ENCODE data around the gene MAPRE2. TPM values are rescaled to one million over a fixed set of nuclear protein-coding genes. Genes with fewer than 3 reads are reported as not detected.
A peak's percentile ranks its signal among the peaks of the same experiment; 100 is the strongest.

Gene MAPRE2
- total RNA-seq, 6 donors from 2014 or later, result 21.2 to 35.5 (median 27.8) TPM

GRCh38 chr18:35074581-35074980 lies 33.4 kb downstream of the MAPRE2 start:
- no peak for TF ChIP-seq EP300 (IDR thresholded peaks at IDR 0.05)
- no peak for TF ChIP-seq POLR2A (IDR thresholded peaks at IDR 0.05)
- TF ChIP-seq, protein P1, sequence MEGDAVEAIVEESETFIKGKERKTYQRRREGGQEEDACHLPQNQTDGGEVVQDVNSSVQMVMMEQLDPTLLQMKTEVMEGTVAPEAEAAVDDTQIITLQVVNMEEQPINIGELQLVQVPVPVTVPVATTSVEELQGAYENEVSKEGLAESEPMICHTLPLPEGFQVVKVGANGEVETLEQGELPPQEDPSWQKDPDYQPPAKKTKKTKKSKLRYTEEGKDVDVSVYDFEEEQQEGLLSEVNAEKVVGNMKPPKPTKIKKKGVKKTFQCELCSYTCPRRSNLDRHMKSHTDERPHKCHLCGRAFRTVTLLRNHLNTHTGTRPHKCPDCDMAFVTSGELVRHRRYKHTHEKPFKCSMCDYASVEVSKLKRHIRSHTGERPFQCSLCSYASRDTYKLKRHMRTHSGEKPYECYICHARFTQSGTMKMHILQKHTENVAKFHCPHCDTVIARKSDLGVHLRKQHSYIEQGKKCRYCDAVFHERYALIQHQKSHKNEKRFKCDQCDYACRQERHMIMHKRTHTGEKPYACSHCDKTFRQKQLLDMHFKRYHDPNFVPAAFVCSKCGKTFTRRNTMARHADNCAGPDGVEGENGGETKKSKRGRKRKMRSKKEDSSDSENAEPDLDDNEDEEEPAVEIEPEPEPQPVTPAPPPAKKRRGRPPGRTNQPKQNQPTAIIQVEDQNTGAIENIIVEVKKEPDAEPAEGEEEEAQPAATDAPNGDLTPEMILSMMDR (IDR thresholded peaks at IDR 0.05), result no peak
- TF ChIP-seq POLR2AphosphoS5 (IDR thresholded peaks at IDR 0.05), result no peak
- Histone ChIP-seq H3K36me3 (peaks cover 0 to 11% (median 0%) of the 10 kb centered on the region in 4 donors), H3K4me3 (no peak overlapping the region), H3K9me3 (no peaks in the 10 kb centered on the region), H3K27ac (peak overlapping the region in 2 of 4 donors; percentile 54), H3K27me3 (no peaks in the 10 kb centered on the region), H3K4me1 (peaks cover 22 to 56% (median 34%) of the 10 kb centered on the region in 4 donors)
- ATAC-seq (ENCODE audit: low FRiP score in 2 of 2), result peak in 1 of 2 donors; percentile 19
- 81 to 100% methylated on average over 1 of the region's 1 CpG for WGBS, 2 donors
- DNase-seq, result no peak

GRCh38 chr18:35075132-35075531 lies 33.9 kb downstream of the MAPRE2 start:
- WGBS, 2 donors, result 76 to 86% methylated on average over 6 of the region's 6 CpGs
- Histone ChIP-seq H3K27ac (peak overlapping the region in 1 of 4 donors; percentile 54), H3K9me3 (no peaks in the 10 kb centered on the region), H3K36me3 (peaks cover 0 to 11% (median 0%) of the 10 kb centered on the region in 4 donors), H3K27me3 (no peaks in the 10 kb centered on the region), H3K4me1 (peaks cover 22 to 56% (median 34%) of the 10 kb centered on the region in 4 donors), H3K4me3 (no peak overlapping the region)
- no peak for ATAC-seq (ENCODE audit: low FRiP score in 2 of 2)
- peak in 1 of 2 donors; percentile 12 for DNase-seq
- TF ChIP-seq EP300 (IDR thresholded peaks at IDR 0.05) (no peak), POLR2AphosphoS5 (IDR thresholded peaks at IDR 0.05) (no peak), POLR2A (IDR thresholded peaks at IDR 0.05) (no peak)
- TF ChIP-seq, protein P1 (IDR thresholded peaks at IDR 0.05), result no peak

GRCh38 chr18:35076135-35076924 lies 35.1 kb downstream of the MAPRE2 start:
- Histone ChIP-seq H3K4me1 (peaks cover 19 to 52% (median 34%) of the 10 kb centered on the region in 4 donors), H3K36me3 (peaks cover 0 to 2% (median 0%) of the 10 kb centered on the region in 4 donors), H3K4me3 (no peak overlapping the region), H3K27ac (no peak overlapping the region), H3K27me3 (no peaks in the 10 kb centered on the region), H3K9me3 (no peaks in the 10 kb centered on the region)
- DNase-seq (no peak), ATAC-seq (ENCODE audit: low FRiP score in 2 of 2) (no peak)
- 65 to 74% methylated on average over 4 of the region's 4 CpGs for WGBS, 2 donors
- TF ChIP-seq POLR2AphosphoS5 (IDR thresholded peaks at IDR 0.05), result no peak
- TF ChIP-seq EP300 (IDR thresholded peaks at IDR 0.05), result no peak
- TF ChIP-seq POLR2A (IDR thresholded peaks at IDR 0.05), result no peak
- TF ChIP-seq, protein P1 (IDR thresholded peaks at IDR 0.05), result no peak

DNA sequence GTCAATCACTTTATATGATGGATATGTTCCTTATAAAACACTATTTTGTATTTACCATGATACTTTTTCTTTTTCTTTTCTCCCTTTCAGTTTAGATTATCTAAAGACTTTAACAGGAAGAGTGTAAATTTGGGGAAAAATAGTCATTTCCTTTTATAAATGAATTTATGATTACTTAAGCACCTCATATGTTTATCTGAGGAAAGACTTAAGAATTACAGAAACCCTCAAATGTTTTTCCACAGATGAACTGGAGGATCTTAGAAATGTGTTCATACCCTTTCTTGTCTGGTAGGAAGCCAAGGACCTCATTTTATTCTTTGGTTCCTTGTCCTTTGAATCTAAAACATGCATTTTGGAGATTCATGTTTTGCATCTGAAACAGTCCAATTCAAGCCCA lies 36.7 kb downstream of the MAPRE2 start:
- Histone ChIP-seq H3K4me1 (peaks cover 8 to 44% (median 20%) of the 10 kb centered on the region in 4 donors), H3K27me3 (no peaks in the 10 kb centered on the region), H3K9me3 (no peaks in the 10 kb centered on the region), H3K4me3 (no peak overlapping the region), H3K27ac (no peak overlapping the region), H3K36me3 (no peaks in the 10 kb centered on the region)
- no peak for ATAC-seq (ENCODE audit: low FRiP score in 2 of 2)
- TF ChIP-seq, protein P1 (IDR thresholded peaks at IDR 0.05), result no peak
- DNase-seq, result no peak

GRCh38 chr18:35080058-35080457 lies 38.8 kb downstream of the MAPRE2 start:
- no peak overlapping the region for H3K4me3 ChIP-seq
- H3K36me3 ChIP-seq, result no peaks in the 10 kb centered on the region
- no peak overlapping the region for H3K27ac ChIP-seq
- no peak for DNase-seq
- WGBS, 2 donors, result 95 to 100% methylated on average over 1 of the region's 1 CpG
- TF ChIP-seq POLR2AphosphoS5 (IDR thresholded peaks at IDR 0.05), result no peak
- no peak for TF ChIP-seq EP300 (IDR thresholded peaks at IDR 0.05)
- no peak for TF ChIP-seq POLR2A (IDR thresholded peaks at IDR 0.05)
- TF ChIP-seq, protein P1 (IDR thresholded peaks at IDR 0.05), result no peak
- no peak for ATAC-seq (ENCODE audit: low FRiP score in 2 of 2)
- H3K4me1 ChIP-seq, result peaks cover 0 to 35% (median 12%) of the 10 kb centered on the region in 4 donors
- no peaks in the 10 kb centered on the region for H3K9me3 ChIP-seq
- H3K27me3 ChIP-seq, result no peaks in the 10 kb centered on the region

All from upper lobe of left lung (tissue), 6 donors.